RKO (cell line): ENCODE data around the gene RHEB.
A peak's percentile ranks its signal among the peaks of the same experiment; 100 is the strongest.

ENCODE experiments used
- DNase-seq: peaks from one replicate; pipeline ENCODE4 v3.0.0-alpha.2; 2016; ENCODE audit warnings: low spot score

Gene RHEB

DNA sequence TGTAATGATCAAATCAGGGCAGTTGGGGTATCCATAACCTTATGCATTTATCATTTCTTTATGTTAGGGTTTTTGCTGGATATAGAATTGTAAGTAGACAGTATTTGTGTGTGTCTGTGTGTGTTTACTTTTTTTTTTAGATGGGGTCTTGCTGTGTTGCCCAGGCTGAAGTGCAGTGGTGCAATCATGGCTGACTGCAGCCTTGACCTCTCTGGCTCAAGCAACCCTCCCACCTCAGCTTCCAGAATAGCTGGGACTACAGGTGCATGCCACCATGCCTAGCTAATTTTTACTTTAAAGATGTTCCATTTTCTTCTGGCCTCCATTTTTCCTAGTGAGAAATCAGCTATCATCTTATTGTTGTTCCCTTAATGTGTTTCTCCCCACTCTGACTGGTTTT, 10.1 kb upstream of the RHEB start:
- no peak for DNase-seq

- no peak for DNase-seq
These were observed 5.2 kb upstream of the RHEB start for GRCh38 chr7:151524845-151525244.

- no peak for DNase-seq
These were observed 4.6 kb upstream of the RHEB start for GRCh38 chr7:151524331-151524730.

DNA sequence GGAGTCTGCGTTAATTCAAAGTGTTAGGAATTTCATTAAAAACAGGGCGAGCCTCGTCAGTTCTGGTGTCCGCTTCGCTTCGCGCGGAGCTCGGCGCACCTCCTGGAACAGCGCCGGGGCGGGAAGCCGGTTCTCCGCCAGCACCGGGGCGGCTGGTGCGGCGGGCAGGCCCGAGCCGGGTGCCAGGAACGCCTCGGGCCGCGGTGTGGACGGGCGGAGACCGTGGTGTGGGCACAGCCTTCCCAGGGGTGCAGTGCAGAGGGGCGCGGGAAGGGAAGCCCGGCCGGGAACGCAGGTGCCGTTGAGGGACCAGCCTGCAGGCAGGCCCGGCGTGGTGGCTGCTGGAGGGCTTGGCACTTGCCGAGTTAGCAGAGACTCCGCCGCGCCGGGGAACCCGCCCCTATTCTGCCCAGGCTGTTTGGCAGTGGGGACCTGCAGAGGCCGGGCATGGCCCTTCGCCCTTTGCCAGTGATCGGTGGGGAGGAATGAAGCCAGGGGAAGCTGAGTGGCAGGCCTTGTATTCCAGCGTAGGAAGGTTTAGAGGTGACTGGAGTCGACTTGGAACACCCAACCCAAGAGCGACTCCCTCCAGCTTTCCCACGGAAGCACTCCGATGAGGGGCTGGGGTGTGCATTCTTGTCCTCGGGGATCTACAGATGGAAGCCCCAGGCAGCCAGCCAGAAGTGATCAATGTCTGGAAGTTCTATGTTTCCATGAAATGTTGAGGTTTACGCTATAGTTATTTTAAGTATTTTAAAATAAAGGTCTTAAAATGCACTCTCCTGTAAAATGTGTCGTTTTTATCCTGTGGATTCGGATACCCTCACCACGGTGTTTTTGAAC, 945 bp upstream of the RHEB start:
- peak; percentile 73 for DNase-seq

DNA sequence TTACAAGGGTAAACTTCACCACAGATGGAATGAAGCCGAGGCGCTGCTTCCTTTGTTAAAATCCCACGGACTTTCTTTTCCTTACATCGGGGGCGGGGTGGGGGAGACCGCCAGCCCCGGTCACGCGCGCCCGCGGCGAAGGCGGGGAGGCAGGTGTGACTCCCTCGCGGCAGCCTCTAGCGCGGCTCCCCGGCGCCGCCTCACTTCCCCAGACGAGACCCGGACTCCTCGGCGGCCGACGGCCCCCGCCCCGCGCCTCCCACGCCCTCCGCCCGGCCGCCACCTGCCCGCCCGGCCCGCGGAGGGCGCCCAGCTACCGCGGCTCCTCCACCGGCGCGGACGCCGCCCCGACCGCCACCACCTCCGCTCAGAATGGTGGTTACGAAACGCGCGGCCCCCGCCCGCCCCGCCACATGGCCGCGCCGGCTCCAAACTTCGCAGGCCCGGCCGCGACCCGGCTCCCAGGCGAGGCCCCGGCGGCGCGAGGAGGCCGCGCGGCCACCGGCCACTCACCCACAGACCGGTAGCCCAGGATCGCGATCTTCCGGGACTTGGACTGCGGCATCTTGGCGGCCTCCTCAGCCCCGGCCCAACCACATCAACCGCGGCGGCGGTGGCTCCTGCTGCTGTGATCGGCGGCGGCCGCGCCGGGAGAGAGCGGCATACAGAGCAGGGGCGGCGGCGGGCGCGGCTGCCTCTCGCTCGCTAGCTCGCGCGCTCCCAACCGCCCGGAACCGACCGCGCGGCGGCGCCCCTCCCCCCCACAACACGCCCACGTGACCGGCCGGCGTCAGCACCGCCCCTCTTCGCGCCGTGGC, 539 bp downstream of the RHEB start:
- peak; percentile 36 for DNase-seq

- peak; percentile 90 for DNase-seq
These were observed 1.4 kb downstream of the RHEB start for GRCh38 chr7:151518105-151518946.

- no peak for DNase-seq
These were observed 2.0 kb downstream of the RHEB start for GRCh38 chr7:151517601-151518104.

DNA sequence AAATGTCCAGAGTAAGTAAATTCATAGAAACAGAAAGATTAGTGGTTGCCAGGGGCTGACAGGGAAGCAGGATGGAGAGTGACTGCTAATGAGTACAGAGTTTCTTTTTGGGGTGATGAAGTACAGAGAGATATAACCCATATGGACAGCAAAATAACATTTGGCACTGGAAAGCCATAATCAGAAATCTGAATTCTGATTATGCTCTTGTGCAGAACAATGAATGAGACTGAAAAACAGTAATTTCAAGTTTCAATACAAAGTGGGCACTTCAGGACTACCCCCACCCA, 4.5 kb downstream of the RHEB start:
- DNase-seq: no peak

DNA sequence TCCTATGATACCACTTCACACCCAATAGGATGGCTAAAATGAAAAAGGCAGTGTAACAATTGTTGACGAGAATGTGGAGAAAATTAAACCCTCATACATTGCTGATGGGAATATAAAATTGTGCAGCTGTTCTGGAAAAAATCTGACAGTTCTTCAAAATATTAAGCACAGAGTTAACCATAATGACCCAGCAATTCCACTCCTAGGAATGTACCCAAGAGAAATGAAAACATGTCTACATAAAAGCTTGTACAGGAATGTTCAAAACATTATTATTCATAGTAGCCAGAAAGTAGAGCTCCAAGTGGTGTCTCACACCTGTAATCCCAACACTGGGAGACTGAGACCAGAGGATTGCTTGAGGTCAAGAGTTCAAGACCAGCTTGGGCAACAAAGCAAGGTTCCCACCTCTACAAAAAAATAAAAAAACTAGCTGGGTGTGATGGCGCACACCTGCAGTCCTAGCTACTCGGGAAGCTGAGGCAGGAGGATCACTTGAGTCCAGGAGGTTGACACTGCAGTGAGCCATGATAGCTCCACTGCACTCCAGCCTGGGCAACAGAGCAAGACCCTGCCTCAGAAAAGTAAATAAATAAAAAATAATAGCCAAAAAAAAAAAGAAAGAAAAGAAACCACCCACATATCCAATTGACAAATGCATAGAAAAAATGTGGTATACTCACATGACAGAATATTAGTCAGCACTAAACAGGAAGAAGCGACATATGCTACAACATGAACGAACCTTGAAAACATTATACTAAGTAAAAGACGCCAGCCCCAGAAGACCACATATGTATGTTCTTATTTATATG, 5.0 kb downstream of the RHEB start:
- no peak for DNase-seq

DNA sequence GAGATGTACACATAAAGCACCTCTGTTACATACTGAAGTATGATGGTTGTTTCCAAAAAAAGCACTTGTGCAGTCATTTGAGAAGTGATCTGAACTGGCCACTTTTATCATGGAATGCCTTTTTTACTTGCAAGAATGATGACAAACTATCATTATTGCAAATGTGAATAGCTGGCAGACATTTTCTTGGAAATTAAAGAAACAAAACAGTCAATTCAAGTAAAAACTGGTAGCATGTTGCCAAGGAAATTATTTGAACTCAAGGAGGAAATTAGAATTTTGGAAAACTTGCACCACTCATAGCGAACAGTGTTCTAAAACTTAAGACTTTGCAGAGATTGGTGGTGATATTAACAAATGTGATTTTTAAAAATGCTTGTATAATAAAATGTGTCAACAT, 6.6 kb downstream of the RHEB start:
- DNase-seq: no peak

DNA sequence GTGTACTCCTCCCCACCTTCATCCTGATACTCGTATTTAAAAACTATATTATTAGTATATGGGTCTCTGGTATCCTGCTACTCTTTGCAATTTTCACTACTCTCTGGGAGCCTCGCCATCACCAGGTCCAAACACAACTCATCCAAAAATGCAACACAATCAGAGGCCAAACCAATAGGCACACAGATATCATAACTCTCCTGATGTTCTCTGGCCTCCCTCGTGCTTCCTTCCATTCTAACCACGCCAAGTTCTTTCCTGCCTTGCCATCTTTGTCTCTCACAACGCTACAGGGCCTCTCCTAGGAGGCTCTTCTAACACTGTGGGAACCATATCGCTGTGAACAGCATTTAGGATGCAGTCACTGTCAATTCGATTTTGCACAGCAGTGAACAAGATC, 7.3 kb downstream of the RHEB start:
- DNase-seq: no peak

DNA sequence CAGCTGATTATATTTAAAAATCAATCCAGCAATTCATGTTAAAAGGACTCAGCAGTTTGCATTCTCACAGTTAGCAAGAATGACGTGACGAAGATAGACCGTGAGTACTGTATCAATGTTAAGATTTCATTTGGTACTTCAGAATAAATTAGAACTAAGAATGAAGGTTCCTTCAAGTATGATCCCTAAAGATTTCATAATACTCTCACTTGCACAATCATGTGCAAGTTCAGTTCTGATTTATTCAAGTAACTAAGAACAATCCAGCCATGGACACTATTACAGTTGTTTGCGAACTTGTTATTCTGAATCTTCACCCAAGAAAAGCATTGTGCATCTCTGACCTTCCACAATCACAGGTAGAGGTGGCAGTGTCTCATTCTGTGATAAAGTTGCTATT, 7.7 kb downstream of the RHEB start:
- no peak for DNase-seq

DNA sequence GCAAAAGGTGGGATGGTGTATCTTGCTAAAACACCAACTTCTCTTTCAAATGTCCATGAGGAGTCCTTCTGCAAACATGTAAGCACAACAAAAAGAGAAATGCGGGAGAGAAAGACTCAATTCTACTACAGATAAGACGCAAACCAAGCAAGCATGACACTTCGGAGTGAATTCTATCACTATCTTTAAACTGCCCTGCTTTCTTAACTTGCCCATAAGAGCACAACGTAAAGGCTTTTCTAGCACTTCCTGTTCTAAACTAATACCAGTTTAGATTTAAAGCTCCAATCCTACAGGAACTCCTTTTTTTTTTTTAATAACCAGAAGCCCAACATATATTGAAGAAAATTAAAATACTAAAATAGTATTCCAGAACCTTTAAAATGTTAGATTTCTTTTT, 8.4 kb downstream of the RHEB start:
- no peak for DNase-seq

DNA sequence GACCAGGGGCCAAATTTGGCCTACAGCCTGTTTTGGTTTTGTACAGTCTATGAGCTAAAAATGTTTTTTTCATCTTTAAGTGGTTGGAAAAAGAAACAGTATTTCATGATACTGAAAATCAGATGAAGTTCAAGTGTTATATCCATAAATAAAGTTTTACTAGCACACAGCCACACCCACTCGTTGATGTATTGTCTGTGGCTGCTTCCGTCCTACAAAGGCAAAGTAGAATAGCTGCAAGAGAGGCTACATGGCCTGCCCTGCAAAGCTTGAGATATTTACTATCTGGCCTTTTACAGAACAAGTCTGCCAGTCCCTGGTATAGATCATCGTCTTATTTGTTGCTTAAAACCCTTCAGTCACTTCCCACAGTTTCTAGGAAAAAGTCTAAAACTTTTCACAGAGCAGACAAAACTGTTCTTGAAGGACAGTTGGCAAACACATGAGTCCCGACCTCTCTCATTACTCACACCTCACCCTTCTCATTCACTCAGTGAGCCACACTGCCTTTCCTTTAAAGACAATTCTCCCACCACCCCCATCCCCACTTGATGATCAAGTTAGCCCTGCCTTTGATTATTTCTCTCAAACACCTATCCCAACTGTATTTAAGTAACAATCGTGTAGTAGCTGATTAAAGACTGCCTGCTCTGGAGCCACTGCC, 9.9 kb downstream of the RHEB start:
- DNase-seq: no peak

GRCh38 chr7:151508991-151509390, 10.7 kb downstream of the RHEB start:
- DNase-seq: no peak

GRCh38 chr7:151507806-151508205, 11.9 kb downstream of the RHEB start:
- no peak for DNase-seq

DNA sequence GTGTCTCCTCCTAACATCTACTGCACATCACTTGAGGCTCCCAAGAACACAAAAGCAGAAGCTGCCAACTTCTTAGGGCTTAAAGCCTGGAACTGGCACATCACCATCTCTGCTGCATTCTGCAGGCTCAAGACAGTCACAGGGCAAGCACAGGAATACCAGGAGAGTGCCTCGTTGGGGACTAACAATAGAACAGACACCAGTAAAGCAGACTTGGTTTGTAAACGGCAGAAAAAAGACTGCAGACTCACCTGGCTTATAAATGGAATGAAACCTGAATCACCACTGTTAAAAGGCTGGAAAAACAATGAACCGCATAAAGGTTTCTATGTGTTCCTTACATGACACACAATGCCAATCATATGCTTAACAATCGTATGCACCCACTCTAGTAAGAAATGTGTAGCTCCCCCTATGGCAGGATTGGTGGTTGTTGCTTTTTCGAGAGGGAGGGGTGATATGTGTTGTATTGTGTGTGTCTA, 12.8 kb downstream of the RHEB start:
- DNase-seq: peak; percentile 31

GRCh38 chr7:151505836-151506468, 13.7 kb downstream of the RHEB start:
- no peak for DNase-seq

- DNase-seq: no peak
These were observed 14.3 kb downstream of the RHEB start for GRCh38 chr7:151505433-151505832.

DNA sequence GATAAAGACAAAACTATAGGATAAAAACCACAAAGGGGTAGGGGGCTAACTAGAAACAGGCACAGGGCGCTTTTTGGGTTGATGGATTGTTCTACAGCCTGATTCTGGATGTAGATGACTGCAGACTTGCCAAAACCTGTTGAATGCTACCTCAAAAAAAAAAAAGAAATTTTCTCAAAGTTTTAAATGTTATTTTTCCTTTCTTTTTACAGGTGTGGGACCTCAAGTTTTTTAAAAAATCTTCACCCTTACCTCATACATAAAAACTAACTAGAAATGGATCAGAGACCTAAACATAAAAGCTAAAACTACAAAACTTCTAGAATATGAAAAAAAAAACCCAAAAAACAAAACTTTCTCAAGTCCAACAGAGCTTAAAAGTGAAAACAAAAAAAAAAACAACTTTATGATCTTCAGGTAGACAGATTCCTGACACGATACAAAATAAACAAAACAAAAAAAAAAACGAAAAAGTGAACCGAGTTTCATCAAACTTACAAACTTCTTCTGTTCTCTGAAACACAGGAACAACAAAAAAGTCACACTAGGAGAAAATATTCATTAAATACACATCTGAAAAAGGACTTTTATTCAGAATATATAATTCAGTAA, 14.9 kb downstream of the RHEB start:
- no peak for DNase-seq
